Measurements from ENCODE around the gene PHYHIPL.

The PHYHIPL gene

DNA sequence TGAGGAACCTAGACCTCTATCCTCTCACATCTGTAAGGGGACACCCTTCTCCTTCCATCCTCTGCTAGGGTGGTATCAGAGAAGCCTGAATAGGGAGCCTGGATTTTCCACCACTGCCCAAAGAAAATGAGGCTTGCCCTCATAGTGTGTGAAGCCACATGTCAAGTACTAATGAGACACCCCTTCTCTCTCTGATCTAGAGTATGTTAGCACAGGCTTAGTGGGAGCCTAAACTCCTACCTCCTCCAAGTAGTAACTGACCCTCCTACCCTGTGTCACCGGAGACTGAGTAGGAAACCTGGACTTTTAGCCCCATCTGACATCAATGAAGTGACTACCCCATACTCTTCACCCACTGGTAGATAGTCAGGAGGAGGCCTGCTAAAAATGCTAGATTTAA is 65.6 kb downstream of the PHYHIPL start:
- intact Hi-C loops (cut with DNase I), result no loop called here
- DNase-seq, result no peak

DNA sequence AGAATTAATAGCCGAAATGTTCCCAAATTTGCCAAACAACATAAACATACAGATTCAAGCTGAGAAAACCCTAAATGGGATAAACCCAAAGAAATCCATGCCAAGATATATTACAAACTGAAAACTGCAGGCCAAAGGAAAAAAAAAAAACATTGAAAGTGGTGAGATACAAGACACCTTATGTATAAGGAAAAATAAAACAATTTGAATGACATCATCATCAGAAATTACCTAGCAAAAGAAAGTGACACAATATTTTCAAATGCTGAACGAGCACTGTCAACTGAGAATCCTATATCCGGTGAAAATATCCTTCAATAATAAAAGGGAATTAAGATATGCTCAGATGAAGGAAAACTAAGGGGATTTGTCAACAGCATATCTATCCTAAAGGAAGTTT is 66.5 kb downstream of the PHYHIPL start:
- no peak for DNase-seq
- intact Hi-C loops (cut with DNase I), result no loop called here

DNA sequence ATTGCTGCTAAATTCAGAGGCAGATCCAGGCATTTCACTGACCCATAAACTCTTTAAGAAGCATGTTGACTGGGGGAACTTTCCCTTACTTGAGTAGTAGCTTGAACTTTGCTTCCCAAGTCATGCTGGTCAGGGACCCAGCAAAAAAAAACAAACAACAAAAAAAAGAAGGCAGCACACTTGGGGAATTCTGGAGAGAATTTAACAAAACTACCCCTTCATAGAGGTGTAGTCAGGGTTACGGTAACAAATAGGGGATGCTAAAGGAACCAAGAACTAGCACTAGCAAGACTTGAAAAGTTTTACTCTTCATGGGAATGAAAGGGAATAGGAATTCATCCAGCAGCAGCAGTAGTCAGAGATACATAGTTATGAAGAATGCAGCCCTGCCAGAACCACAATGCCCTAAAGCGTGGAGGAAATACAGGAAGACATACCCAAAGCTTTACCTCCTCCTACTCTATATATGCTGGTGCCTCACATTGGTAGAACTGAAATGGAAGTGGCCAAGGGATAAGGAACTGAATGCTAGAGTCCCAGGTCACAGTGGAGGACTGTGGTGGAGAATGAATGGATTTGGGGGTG is 67.3 kb downstream of the PHYHIPL start:
- intact Hi-C loops (cut with DNase I), result no loop called here
- DNase-seq, result no peak

DNA sequence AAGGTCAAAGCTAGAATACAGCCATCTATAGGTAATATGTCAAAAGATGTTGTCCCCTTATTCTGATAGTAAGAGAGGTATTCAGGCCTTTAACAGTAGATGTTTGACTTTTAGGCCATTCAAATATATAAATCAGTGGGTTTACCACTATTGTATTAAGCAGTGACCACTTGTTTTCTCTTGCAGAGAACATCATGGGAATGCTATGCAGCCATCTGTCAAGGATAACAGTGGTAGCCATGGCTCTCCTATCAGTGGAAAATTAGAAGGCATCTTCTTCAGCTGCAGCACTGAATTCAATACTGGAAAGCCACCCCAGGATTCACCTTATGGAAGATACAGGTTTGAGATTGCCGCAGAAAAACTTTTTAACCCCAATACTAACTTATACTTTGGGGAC is 68.4 kb downstream of the PHYHIPL start:
- intact Hi-C loops (cut with DNase I), result no loop called here
- no peak for DNase-seq

DNA sequence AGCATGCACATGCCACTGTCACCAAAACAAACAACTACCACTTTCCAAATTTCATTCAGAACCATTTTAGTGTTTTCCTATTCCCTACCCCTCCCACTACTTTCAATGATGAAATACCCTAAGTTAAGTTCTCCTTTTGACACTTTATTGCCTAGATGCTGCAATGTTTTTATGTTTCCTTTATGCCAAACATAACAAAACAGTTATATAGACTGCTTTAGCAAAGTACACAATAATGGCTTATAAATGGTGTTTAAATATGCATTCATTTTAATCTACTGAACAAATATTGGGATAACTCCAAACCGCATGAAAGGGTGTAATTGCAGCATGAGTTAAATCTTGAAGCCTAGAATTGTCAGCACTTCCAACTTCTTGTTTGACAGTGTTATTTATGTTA is 69.2 kb downstream of the PHYHIPL start:
- intact Hi-C loops (cut with DNase I), result no loop called here
- DNase-seq, result no peak

DNA sequence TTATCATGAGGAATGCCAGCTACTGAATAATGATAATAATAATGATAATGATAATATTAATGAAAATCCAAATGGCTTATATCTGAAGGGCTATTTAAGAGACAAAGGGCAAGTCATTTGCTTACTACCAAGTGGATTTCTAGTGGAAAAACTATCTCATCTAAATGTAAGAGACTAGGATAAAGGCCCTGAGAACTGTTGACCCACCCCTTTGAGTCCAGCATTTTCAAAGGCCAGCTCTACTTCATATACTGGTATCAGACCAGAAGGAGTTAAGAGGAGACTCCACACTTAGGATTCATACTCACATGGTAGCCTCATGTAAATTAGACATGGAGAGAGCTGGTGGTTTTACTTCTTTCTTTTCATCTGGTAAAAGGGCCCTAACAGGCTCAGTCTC is 76.0 kb downstream of the PHYHIPL start:
- no peak for DNase-seq
- intact Hi-C loops (cut with DNase I), result no loop called here

DNA sequence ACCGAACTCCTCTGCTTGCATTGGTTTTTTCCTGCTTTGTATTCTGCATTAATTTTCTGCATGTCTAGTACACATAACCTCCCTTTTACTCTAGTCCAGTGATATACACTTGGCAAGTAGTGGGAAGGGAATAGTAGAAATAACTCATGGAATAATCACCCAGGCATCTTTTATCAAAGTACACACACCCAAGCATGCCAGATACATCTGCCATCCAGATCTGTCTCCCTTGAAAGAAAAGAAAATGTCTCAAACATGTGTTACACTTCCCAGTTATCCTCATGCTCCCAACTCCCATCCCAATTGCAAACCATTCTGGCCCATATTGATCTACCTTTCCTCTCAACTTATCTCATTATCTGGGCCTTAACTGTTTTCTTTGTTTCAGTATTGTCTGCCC is 79.0 kb downstream of the PHYHIPL start:
- intact Hi-C loops (cut with DNase I), result no loop called here

DNA sequence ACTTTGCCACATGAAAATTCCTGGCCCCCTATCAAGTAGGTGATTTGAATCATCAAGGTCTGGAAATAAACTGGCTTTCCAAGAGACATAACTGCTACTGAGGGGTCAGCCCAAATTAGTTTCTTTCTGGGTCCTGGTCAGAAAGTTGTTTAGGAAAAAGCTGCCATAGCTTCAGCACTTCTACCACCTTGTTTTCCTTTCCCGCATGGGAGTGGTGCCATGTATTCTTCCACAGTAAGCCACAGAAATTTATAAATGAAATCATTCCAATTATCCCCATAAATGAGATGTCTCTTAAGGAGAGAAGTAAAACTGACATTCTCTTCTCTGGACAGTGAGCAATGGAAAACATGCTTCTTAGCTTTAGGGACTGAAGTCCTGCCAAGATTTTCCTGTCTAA is 80.8 kb downstream of the PHYHIPL start:
- DNase-seq, result no peak
- intact Hi-C loops (cut with DNase I), result no loop called here

More for the DNA sequence above, 79.0 kb downstream of the PHYHIPL start:
- no peak for DNase-seq

DNA sequence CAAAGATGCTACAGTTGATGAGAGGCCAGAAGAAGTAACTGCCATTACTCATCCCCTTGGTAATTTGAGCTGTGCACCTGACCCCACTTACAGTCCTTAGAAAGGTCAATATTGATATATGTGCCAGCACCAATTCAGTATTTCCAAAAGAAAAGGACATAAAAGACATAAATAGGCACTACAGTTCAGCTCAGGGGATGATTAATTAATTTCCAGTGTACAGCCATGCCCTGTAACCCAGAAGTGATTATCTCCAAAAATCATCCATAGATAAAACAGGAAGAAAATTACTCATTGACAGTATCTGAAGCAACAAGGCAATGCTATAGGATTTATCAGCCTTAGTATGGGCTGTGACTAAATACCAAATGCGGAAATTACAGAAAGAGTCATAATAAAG is 82.4 kb downstream of the PHYHIPL start:
- no peak for DNase-seq
- intact Hi-C loops (cut with DNase I), result no loop called here

DNA sequence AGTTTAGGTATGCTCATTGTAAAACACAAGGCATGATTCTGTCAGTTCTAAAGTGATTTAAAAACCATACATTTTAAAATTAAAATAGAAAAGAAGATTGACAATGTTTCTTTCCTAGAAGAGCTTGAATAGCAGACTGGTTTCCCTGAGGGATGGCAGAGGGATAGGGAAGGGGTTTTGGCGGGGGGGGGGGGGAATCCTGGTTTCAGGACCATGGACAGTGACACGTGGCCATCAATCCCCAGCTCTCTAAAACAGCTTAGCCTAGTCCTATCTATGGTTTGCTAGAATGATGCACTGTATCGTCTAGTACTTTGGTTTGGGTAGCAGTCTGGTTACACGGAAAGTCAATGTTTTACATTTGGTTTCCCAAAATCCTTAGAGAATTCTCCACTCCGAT is 88.7 kb downstream of the PHYHIPL start:
- no peak for DNase-seq
- intact Hi-C loops (cut with DNase I), result loop anchor here (10.0 kb wide), 1 partner anchor 200 kb away; no protein-coding TSS in a partner anchor

DNA sequence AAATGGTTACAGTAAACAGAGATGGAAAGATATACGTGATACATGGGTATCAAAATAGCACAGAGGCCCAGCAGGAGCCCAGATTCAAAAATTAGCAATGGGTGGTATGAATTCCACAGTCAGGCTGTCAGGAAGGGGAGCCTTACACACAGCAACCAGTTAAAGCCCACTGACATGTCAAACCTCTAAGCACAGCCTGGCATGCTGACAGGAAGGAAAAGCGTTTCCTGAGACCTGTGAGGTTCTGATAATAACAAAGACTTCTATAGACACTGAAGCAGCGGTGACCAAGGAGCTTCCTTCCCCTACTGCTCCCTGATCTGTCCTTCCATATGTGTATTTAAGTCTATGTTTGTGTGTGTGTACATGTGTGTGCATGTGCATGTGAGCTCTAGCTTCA is 89.9 kb downstream of the PHYHIPL start:
- no peak for DNase-seq
- intact Hi-C loops (cut with DNase I), result loop anchor here (10.0 kb wide), 1 partner anchor 198 kb away; no protein-coding TSS in a partner anchor

DNA sequence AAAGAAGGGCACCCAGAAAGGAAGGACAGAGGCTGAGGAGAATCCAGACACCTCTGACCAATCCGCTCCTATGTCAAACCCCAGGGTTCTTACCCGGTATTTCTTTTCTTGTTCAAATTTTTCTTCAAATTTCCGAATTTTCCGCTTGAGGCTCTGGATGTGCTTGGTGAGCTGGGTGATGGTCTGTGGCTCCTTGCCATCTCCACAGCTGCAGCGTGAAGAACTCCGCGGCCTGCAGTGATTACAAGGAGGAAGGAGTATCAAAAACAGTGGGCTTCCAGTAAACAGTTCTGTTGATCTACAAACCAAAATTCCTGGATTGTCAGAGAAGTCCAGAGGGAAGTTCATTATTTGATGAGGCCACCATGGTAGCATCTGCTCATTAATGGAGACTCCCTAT is 92.0 kb downstream of the PHYHIPL start:
- DNase-seq, result peak in 9 of 42 donors; percentile 28 to 58 (median 46)
- intact Hi-C loops (cut with DNase I), result loop anchor here (10.0 kb wide), 1 partner anchor 196 kb away; no protein-coding TSS in a partner anchor

DNA sequence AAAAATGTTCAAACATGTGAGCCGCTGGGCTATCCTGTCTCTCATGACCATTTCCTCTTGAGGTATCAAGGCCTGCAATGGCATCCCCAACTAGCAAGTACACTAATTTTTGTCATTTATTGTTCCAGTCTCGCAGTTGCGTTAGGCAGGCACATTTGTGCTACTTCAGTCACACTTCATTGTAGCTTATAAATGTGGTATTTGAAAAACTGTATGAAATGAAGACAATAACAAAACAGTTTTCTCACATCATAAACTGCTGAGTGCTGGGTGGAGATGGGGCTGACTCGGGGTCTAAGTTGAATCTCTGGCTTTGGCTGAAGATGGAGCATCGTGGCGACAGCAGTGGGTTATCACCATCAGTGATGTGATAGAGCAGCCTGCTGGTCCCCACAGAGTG is 93.2 kb downstream of the PHYHIPL start:
- DNase-seq, result no peak
- intact Hi-C loops (cut with DNase I), result loop anchor here (10.0 kb wide), 1 partner anchor 195 kb away; no protein-coding TSS in a partner anchor

DNA sequence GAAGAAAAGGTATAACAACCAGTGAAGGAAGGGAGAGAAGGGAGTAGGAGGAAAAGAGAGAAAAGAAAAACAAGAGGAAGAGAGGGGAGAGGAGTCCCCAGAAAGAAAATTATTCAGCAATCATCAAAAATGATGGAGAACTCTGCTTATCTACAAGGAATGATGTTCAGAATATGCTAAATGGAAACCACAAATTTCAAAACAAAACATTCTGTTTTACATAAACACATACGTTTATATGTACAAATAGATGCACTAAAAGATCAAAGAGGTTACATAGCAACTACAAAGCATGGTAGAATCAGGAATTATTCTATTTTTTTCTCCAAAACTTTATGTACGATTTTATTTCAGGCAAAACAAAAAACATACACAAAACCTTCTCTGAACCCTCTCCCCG is 94.0 kb downstream of the PHYHIPL start:
- intact Hi-C loops (cut with DNase I), result no loop called here
- DNase-seq, result no peak

DNA sequence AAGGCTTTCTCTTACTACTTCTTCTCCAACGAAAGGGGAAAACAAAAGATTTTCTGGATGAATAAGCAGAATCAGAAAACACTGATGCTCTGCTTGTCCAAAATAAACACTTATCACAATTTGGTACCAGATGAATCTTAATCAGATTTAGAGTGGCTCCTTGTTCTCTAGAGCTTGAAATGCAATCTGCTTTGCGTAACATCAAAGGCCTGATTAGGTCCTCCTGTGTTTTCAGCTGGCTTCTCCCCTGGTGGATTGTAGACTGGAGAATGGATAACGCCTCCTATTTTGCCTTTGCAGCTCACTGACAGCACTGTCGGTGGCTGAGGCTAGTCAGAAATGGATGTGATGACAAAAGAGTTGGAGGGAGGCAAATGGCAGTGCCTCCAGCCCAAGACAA is 94.7 kb downstream of the PHYHIPL start:
- no peak for DNase-seq
- intact Hi-C loops (cut with DNase I), result no loop called here

DNA sequence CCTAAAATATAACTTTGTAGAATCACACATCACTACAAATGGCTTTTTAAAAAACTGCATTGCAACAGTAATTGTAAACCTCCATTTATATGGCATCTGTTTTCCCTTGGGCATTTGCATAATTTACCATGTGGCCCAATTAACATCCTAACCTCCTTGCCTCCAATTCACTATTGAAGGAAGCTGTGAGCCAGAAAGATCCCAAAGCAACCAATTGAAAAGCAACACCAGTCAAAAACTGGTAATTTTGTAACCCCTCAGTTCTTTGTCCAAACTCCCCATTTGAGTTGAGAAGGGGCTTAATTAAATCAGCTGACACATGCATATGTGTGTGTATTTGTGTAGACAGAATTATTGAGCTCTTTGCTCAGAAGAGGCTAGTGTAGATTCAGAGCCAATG is 95.6 kb downstream of the PHYHIPL start:
- intact Hi-C loops (cut with DNase I), result no loop called here
- DNase-seq, result no peak

DNA sequence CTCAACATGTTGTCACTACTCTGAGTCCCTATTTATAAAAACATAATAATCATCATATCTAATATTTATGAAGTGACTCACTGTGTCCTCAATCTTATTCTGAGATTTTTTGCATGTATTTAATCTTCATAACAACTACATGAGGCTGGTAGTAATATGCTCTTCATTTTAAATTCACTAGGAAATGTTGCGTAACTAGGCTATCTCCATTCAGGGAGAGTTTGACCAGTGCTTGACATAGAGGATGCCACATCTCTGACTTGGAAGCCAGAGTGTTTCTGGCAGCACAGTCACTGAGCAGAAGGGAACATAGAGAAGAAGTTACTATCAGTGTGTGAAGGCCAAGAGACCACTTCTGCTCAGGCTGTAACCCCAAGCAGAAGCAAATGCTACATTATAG is 97.0 kb downstream of the PHYHIPL start:
- intact Hi-C loops (cut with DNase I), result no loop called here
- DNase-seq, result peak in 1 of 42 donors; percentile 46

DNA sequence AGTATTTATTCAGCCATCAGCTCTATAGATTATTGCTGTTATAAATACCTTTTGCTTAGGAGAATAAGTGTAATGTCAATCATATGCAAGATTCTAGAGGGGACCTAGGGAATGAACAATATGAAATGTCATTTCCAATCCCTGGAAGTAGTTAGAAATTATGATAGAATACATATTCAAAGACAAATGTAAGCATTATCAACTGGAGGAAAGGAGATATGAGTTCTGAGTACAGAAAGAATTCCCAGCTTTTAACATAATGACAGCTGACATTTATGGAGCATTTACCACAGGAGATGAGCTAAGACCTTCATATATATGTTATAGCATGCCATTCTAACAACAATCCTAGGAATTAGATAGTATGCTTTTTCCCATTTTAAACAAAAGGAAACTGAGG is 99.7 kb downstream of the PHYHIPL start:
- no peak for DNase-seq
- intact Hi-C loops (cut with DNase I), result no loop called here

DNA sequence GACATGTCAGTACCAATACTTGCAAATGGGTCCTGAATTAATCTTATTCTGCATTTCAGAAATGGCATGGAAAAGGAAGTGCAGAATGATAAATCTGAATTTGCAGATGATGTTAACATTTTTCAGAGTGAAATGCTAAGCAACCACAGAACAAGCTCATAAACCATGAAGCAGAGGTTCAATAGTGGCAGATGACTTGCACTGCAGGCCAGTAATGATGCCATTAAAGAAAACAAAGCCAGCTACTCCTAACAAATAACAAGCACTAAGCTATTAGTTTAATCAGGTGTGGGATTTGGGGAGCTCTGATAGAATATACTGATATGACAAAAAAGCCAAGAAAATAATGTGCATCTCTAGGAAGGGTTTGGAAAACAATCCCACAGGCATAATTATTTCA is 100.5 kb downstream of the PHYHIPL start:
- intact Hi-C loops (cut with DNase I), result no loop called here

DNA sequence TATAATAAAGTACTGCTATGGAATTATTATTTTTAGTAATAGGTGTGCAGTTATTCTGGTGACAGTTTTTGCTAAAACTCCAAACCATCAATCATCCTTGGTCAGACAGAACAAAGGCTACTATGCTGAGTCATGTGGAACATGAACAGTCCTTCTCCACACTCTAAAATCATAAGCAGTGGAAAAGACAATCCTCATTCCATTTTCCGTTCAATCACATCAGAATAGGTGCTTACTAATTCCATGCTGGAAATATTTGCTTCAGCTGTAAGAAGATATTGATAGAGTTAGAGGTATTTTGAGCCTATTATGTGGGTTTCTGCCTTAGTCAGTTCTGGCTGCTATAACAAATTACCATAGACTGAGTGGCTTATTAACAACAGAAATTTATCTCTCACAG is 103.0 kb downstream of the PHYHIPL start:
- no peak for DNase-seq
- intact Hi-C loops (cut with DNase I), result no loop called here

More for the DNA sequence above, 100.5 kb downstream of the PHYHIPL start:
- DNase-seq, result no peak

DNA sequence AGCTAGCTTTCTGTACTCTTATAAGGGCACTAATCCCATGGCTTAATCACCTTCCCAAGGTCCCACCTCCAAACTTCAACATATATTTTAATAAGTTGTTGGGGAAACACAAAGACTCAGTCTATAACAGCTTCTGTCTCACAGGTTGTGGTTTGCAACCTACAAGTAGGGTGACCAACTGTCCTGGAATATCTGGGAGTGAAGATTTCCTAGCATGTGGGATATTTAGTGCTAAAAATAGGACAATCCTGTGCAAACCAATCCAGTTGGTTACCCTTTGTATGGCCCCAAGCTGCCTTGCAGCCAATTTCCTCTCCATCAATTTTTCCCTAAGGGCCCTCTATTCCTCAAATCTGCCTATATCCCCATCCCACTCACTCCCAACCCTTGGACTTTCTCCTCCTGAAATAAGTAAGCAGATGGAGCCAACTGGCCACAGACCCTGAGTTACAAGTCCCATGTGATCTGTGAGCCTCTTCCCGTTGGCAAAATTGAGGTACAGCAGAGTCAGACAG is 103.6 kb downstream of the PHYHIPL start:
- intact Hi-C loops (cut with DNase I), result no loop called here
- no peak for DNase-seq
